Suppressor macrophage treated with lipopolysaccharide for 4 hours (primary cell): ENCODE results near the gene UBASH3B.
"Not testable (repeated sequence)": the region's sequence is repeated elsewhere in the genome, so short reads cannot be mapped to it uniquely, and the experiment has no call there.

Experiments
- DNase-seq: peaks from one replicate; pipeline ENCODE4 v3.0.0-alpha.2; 2020

Gene UBASH3B, protein sequence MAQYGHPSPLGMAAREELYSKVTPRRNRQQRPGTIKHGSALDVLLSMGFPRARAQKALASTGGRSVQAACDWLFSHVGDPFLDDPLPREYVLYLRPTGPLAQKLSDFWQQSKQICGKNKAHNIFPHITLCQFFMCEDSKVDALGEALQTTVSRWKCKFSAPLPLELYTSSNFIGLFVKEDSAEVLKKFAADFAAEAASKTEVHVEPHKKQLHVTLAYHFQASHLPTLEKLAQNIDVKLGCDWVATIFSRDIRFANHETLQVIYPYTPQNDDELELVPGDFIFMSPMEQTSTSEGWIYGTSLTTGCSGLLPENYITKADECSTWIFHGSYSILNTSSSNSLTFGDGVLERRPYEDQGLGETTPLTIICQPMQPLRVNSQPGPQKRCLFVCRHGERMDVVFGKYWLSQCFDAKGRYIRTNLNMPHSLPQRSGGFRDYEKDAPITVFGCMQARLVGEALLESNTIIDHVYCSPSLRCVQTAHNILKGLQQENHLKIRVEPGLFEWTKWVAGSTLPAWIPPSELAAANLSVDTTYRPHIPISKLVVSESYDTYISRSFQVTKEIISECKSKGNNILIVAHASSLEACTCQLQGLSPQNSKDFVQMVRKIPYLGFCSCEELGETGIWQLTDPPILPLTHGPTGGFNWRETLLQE

DNA sequence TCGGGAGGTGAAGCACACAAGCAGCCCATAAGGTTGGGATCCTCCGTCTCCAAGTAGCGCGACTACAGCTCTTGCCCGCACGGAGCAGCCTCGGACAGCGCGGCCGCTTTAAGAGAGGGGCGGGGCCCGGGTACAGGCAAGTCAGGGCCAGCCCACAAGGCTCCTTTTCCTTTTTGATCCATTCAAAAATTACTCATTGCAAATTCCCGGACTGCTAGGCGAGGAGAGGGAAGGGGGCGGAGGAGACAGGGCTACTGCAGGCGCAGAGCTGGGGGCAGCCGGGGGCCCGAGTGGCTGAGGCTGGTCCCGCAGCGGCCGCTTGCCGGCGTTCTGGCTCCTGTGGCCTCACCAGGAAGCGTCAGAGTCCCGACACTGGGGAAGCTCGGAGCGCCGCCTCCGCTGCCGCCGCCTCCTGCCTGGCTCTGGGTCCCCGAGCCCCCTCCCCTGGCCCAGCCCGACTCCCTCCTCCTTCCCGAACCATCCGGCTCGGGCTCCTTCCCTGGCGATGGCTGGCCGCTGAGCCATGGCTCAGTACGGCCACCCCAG, at the start of gene UBASH3B:
TSS of gene UBASH3B (plus strand) at position 196 of the 546 bp plus-strand sequence. CDS start at position 524, 328 bp downstream.
- peak; percentile 89 for DNase-seq

DNA sequence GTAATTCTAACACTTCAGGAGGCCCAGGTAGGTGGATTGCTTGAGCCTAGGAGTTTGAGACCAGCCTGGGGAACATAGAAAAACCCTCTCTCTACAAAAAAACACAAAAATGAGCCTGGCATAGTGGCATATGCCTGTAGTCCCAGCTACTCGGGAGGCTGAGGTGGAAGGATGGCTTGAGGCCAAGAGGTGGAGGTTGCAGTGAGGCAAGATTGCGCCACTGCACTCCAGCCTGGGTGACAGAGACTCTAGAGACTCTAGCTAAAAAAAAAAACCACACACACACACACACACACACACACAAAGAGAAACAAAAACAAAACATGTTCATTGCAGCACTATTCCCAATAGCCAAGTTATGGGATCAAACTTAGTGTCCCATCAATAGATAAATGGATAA, 48.4 kb upstream of the UBASH3B start:
- DNase-seq: not testable (repeated sequence)

DNA sequence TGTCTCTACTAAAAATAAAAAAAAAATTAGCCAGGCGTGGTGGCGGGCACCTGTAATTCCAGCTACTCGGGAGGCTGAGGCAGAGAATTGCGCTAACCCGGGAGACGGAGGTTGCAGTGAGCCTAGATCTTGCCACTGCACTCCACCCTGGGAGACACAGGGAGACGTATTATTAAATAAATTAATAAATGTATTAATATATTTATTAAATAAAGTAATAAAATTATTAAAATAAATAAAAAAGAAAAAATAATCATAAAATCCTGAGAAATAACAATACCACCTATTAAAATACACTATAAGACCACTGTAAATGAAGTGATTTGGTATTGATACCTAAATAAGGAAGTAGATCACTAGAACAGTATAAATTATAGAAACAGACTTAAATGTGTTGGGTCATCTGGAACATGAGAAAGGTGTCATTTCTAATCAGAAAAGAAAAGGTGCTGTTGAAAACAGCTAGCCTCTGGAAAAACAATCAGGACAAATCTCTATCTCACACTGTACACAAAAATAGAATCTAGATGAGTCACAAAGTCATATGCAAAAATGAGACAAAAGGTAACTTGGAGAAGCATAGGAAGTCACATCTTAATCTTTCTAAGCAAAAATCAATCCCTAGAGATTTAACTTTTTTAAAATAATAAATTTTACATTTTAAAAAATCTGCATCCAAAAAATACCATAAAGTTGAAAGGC, 43.2 kb upstream of the UBASH3B start:
- no peak for DNase-seq

DNA sequence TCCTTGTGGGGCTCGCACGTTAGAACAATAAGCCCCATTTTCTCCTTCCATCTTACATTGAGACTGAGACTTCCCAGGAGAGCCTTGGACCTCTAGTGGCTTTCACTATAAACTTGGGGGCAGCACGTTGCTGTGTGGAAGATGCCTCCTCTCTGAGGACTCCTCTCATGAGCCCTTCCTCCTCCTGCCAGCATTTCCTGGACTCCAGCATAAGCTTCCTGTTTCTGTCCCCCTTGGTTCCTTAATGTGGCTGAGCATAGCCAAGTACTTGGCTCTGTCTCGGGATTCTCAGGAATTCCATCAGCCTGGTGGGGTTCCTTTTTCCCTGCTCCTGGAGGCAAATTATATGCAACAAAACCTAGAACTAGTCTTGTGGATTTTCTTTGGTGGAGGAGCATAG, 38.8 kb upstream of the UBASH3B start:
- DNase-seq: peak; percentile 20

DNA sequence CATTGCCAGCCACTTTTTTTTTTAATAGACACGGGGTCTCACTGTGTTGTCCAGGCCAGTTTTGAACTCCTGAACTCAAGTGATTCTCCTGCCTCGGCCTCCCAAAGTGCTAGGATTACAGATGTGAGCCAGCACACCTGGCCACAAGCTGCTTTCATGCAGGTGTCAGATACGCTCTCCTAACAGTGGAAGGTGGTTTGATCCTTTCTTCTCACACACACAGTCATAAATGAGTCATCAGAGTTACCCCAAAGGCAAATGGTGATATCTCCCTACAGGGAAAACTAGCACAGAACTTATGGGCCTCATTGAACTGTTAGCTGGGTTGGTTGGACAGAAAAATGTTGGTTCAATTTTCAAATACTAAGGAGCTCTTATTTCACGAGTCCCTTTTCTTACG, 38.2 kb upstream of the UBASH3B start:
- DNase-seq: no peak

DNA sequence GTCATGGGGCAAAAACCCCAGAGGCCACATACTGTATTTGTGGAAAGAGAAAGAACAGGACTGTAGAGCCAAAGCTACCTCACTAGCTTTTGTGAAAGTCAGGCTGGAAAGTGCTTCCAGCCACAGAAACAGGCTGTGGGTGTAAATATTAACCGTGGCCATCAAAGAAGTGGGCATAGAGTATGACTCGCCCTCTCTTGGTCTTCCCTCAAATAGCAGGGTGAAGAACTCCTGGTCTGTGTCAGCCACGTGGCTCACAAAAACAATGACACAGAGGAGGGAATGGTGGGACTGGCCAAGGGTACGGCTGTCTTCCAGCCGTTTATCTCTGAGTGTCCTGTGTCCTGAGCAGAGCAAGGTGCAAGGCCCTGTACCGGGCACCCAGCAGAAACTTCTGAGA, 37.6 kb upstream of the UBASH3B start:
- no peak for DNase-seq

DNA sequence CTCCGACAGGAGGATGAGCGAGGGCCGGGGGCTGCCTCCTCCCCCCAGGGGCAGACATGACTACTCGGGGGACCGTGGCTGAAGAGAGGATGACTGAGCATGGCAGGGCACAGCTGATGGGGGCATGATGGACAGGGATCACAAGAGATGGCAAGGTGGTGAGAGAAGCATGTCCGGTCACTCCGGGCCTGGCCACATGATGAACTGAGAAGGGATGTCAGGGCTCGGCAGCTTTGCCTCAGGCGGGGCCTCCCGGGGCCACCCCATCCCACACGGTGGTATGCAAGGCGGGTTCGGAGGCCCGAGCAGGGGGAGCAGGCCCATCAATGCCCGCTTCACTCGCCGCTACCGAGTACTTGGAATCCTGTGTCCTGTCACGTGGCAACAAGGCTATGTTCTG, 36.6 kb upstream of the UBASH3B start:
- DNase-seq: no peak

DNA sequence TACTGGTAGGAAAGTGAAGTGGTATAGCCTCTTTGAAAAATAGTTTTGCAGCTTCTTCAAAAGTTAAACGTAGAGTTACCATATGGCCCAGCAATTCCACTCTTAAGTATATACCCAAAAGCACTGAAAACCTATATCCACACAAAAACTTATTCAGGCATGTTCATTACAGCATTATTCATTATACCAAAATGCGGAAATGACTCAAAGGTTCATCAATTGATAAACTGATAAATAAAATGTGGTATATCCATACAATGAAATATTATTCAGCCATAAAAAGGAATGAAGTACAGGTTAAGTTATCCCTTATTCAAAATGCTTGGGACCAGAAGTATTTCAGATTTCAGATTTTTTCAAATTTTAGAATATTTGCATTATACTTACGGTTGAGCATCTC, 35.8 kb upstream of the UBASH3B start:
- no peak for DNase-seq

DNA sequence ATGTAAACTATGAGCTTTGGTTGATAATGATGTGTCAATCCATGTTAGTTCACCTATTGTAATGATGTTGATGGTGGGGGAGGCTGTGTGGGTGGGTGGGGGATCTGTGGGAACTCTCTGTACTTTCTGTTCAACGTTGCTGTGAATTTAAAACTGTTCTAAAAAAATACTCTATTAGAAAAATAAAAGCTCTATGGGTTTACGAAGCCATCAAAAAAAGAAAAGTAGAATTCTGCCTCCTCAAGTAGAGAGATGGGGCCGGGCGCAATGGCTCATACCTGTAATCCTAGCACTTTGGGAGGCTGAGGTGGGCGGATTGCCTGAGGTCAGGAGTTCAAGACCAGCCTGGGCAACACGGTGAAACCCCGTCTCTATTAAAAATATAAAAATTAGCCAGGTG, 30.0 kb upstream of the UBASH3B start:
- DNase-seq: not testable (repeated sequence)

DNA sequence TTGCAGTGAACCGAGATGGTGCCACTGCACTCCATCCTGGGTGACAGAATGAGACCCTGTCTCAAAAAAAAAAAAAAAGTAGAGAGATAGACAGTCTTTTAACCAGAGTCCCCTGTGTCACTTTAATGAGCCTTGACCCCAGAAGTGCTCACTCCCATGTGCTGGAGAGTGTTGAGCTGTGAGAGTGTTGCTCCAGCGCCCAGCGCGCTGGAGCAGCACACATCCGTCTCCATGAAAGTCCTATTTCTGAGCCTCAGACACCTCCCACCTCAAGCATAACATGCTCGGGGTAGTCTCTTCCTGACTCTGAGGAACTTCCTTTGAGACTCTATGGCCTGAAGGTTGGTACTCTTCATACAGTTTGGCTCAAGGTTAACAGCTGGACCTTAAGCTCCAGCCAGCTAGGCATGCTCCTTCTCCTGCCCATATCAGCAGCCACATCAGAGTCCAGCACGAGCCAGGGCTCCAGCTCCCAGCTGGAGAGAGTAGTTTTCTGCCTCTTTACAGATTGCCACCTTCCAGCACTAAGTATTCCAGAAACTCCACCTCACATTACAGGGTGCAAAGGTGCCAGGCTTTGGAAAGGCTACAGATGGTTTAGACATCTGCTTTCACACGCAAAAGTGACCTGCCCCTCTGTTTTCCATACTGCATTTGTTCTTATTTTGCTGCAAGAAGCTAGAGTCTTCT, 29.4 kb upstream of the UBASH3B start:
- DNase-seq: no peak

DNA sequence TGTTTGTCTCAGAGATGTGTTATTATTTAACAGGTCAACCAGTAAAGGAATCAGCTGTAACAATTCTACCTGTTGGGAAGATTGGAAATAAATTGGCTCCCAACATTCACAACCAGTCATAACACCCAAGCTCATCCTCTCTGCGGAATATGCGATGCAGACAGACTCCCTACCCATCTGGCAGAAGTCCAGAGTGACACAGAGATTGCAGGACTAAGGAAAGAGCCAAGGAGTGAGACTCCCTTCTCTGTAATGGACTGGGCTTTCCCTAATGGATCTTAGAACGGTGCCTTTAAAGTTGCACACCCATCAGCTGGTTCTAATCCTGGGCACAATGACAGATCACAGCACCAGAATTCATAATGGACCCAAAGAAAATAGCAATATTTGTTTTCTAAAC, 27.8 kb upstream of the UBASH3B start:
- no peak for DNase-seq

DNA sequence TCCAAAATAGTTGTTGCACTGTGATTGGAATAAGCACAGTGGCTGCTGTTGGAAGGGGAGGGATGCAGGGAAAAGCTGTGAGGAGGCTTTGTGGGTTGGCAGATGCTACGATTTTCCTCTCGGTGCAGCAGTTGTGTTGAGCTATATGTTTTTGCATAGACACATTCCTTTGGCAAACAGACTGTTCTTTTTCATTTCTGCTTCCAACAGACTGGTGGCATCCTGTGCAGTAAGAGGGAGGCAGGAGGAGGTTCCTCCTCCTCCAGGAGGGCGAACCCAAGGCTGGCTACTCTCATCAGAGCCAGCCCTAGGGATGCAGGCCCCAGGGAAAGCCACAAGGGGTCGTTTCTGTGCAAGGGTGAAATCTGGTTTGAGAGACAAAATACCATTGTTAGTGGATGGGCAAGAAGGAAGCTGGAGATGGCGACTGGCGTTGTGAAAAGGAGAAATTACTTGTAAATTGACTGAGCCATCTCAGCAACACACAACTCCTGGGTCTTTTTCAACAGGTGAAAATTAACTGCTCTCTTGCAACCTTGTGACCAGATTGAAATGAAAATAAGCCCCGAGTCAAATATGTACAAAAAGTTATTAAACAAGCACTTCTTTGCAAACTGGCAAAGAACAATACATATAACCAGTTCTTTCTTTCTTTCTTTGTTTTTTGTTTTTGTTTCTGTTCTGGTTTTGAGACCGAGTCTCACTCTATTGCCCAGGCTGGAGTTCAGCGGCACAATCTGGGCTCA, 26.5 kb upstream of the UBASH3B start:
- DNase-seq: peak; percentile 82

DNA sequence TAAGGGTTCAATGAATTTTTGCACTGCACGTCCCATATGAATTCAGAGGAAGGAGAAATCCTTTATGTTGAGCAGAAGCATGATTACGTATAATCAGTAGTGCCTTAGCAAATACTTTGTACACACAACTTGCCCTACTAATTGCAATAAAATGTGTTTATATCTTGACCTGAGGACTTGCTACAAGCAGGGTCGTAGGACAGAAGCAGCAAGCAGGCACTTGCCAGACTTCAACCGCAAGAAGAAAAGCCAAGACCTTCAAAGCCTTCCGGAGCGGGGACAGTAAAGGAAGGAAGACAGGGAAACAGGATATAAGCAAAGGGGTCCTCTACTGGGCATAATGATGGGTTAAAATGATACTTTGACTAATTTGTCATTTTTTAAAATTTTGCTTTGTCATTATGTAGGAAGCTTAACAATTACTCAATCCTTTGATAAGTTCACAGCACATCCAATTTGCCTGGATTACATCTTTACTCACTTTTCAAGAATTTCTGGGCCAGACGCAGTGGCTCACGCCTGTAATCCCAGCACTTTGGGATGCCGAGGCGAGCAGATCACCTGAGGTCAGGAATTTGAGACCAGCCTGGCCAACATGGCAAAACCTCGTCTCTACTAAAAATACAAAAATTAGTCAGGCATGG, 23.2 kb upstream of the UBASH3B start:
- no peak for DNase-seq

DNA sequence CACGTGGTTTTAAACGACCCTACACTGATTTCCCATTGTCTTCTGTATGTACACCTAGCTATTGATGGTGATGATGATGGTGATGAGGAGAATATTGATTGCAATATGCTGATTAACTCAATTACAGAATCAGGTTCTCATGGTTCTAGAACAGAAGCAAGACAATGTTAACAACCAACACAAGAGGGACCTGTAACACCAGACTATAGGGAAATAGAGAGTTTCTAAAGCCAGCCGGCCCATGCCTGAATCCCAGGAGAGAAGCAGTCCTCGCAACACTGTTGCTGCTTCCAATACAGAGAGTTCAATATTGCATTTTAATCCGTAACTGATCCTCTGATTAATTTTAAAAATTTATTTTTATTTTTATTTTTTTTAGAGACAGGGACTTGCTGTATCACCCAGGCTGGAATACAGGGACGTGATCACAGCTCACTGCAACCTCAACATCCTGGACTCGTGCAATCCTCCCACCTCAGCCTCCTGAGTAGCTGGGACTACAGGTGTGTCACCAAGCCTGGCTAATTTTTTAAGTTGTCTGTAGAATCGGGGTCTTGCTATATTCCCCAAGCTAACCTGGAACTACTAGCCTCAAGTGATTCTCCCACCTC, 22.2 kb upstream of the UBASH3B start:
- DNase-seq: peak; percentile 64

DNA sequence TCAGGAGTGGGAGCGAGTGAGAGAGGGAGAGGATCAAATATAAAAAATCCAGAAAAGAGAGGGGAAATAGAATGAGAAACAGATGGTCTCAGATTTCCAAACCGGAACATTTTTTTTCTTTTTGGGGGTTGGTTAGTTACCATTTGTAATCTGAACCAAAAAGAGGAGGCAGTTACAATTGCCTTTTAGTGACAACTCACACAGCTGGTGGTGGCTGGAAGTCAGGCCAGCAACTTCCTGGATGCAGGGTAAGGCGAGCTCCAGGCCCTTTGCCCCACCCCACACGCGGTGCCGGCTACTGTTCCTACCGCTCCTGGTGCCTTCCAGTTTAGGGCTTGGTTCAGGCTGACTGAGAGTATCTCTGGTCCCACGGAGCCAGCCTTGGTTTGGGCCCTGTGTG, 21.0 kb upstream of the UBASH3B start:
- DNase-seq: peak; percentile 21

DNA sequence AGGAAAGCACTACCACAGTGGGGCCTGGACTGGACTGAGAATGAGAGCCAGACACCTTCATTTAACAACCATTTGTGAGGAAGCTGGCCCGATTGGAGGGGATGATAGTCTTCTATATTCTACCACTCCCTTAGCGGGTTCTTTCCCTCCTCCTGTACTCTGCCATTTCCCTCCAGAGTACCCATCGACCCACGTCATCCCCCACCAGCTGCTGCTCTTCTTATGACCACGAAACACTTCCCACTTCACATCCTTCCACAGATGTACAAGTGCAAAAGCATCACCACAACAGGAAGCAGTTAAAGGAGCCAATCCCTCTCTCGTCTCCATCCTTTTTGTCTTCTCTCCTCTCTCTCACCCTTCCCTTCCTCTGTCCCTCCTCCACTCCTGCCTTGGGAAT, 18.0 kb upstream of the UBASH3B start:
- DNase-seq: peak; percentile 47

DNA sequence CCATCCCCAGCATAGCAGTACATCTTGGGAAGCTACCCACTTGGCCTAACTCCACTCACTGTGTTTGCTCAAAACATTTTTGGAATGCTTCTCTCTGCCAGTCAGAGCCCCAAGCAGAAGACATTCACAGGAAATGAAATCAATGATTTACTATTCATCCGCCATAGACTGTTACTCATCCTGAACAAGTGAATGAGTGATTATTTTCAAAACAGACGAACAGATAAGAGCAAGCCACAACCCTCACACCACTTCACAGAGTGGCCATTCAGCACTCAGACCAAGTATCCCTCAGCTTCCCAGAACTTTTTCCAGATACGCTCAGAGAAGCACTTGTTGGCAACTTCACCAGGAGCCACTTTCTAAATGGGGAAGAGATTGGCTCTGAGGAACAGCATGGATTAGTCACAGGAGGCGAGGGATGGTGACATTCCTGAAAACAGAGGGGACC, 13.0 kb upstream of the UBASH3B start:
- no peak for DNase-seq

DNA sequence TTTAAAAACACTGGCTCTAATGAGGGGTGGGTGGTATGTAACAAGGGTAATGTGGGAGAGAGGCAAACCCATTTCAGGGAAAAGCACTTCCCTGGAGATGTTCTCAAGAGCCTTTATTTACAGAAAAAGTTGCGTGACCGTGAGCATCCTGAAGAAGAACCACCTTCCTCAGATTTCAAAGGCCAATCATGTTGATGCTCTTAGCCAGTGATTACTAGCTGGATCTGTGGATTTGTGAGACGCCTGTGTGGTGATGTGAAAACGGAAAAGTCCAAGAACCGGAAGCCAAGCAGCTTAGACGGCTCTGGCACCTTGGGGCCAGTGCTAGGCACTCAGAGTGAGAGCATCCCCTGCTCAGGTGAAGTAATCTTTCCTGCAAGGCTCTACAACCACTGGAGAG, 12.6 kb upstream of the UBASH3B start:
- DNase-seq: no peak

DNA sequence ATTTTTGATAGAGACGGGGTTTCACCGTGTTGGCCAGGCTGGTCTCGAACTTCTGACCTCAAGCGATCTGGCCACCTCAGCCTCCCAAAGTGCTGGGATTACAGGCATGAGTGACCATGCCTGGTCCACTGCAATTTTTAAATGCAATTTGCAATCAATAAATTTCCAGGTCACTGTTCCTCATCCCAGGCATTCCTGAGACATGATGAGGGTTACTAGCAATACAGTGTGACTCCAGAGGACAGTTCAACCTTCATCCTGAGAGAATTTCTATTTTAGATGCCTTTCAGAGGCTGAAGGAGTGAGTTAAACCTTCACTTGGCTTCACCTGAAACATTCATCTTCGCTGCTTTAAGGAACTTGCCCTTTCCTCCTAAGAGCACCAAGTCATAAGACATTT, 9.7 kb upstream of the UBASH3B start:
- DNase-seq: no peak

DNA sequence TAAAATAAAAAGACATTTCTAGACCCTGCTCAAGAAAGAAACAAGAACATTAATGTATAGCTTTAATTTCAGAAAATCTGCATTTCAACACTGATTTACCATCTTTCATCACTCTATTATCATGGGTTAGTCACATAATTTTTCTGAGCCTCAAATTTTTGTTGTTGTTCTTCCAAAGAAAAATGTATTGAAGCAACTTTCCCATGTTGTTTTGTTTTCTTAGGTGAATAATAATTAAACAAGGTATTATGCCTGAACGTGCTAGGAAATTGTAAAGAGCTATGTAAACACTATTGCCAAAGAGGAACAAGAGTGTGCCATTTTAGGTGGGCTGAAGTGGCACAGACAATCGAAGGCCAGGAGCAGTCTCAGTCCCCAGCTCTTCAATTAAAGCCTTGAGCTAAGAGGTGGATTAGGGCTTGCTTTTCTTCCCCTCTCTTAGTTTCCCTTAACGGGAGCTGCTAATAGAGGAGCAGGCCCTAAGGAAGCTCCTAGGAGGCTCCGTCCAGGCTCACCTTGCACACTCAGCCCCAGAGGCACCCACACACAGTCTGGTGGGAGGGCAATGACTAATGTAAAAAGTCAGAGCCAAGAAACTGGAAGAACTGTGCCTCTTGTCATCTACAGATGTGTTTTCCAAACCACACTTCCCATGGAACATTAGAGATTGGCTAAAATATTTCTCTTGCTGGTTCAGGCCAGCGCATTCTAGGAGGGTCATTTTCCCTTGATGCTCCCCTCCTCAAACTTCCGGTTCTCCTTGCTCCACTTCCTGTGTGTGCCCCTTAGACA, 8.8 kb upstream of the UBASH3B start:
- DNase-seq: no peak
